ENCODE measurements around the gene GNPDA1.

GRCh38 chr5:141965071-141965470 is 47.8 kb downstream of the GNPDA1 start:
- TF ChIP-seq EZH2 (IDR thresholded peaks at IDR 0.05; ENCODE audit: borderline replicate concordance, low read depth, low read length, poor library complexity, severe bottlenecking) (no peak), CTCF (conservative IDR thresholded peaks at IDR 0.05; ENCODE audit: low read depth, low read length) (no peak)
